K562 (cell line): ENCODE measurements around the gene PATE2.

Experiments used
- CTCF ChIP-seq, 3 experiments: IDR thresholded peaks in 2 of 3; conservative IDR thresholded peaks in 1 of 3; 2 replicates each; pipeline ENCODE4 v1.5.1; 2011 to 2012; ENCODE audit warnings: low read length in 3 of 3, mild to moderate bottlenecking in 3 of 3, control low read depth in 2 of 3, improper control_type of control experiment in 1 of 3, inconsistent platforms in 1 of 3, low read depth in 1 of 3, mixed read lengths in 1 of 3, moderate library complexity in 1 of 3; ENCODE audit not compliant: insufficient read depth in 2 of 3
- ERF ChIP-seq: fragments of 450-650 bp; formaldehyde crosslinking; IDR thresholded peaks from 2 replicates; pipeline ENCODE4 v1.4.0; 2020; ENCODE audit warnings: mild to moderate bottlenecking, mixed read lengths
- FOXM1 ChIP-seq, 2 experiments: fragments of 450-650 bp in 1 of 2; sonication (generic) in 1 of 2; formaldehyde crosslinking in 1 of 2; IDR thresholded peaks; 2 replicates each; pipeline versions ENCODE4 v1.6.1 to v1.9.0; 2017 to 2022; ENCODE audit warnings: low read depth in 2 of 2, mild to moderate bottlenecking in 2 of 2, missing genetic modification reagents in 1 of 2, moderate library complexity in 1 of 2
- HDAC2 ChIP-seq: fragments of 450-650 bp; IDR thresholded peaks from 2 replicates; pipeline ENCODE4 v1.6.1; 2016; ENCODE audit warnings: mild to moderate bottlenecking
- NFIC ChIP-seq: fragments of 450-650 bp; IDR thresholded peaks from 2 replicates; pipeline ENCODE4 v1.6.1; 2017; ENCODE audit warnings: mild to moderate bottlenecking, inconsistent platforms
- POLR2A ChIP-seq: fragments of 450-650 bp; conservative IDR thresholded peaks from 2 replicates; pipeline ENCODE4 v1.6.1; 2016
- PTBP1 ChIP-seq: fragments of 200-400 bp; formaldehyde crosslinking; IDR thresholded peaks from 2 replicates; pipeline ENCODE4 v1.6.1; 2017; ENCODE audit warnings: low read depth, low read length
- USF2 ChIP-seq: sonication (generic); formaldehyde crosslinking; IDR thresholded peaks from 2 replicates; pipeline ENCODE4 v1.5.0; 2020; ENCODE audit warnings: missing genetic modification reagents
- ZC3H8 ChIP-seq: fragments of 450-650 bp; IDR thresholded peaks from 2 replicates; pipeline ENCODE4 v1.6.1; 2017
- ZFP36 ChIP-seq: fragments of 150-350 bp; IDR thresholded peaks from 2 replicates; pipeline ENCODE4 v1.6.1; 2018; ENCODE audit warnings: low read length, low read depth; ENCODE audit not compliant: partially characterized antibody
- ZZZ3 ChIP-seq: fragments of 450-650 bp; IDR thresholded peaks from 2 replicates; pipeline ENCODE4 v1.6.1; 2016; ENCODE audit warnings: antibody characterized with exemption, mild to moderate bottlenecking, moderate library complexity

GRCh38 chr11:125778728-125779127, at the start of gene PATE2:
- no peak for TF ChIP-seq ERF
- no peak for TF ChIP-seq USF2 (CRISPR knock-in tag)
- no peak for TF ChIP-seq FOXM1 (IDR thresholded peaks at IDR 0.05; ENCODE audit: low read depth)
- no peak for TF ChIP-seq FOXM1 (CRISPR knock-in tag; IDR thresholded peaks at IDR 0.05; ENCODE audit: low read depth)
- TF ChIP-seq CTCF (IDR thresholded peaks at IDR 0.05 in 2 of 3, conservative IDR thresholded peaks at IDR 0.05 in 1 of 3; ENCODE audit: insufficient read depth in 2 of 3, low read depth in 1 of 3, low read length in 3 of 3): no peak
- TF ChIP-seq NFIC: no peak
- TF ChIP-seq ZC3H8: no peak
- TF ChIP-seq POLR2A: no peak
- TF ChIP-seq HDAC2: no peak
- TF ChIP-seq ZFP36: no peak
- no peak for TF ChIP-seq PTBP1
- no peak for TF ChIP-seq ZZZ3
